SK-N-SH (cell line): ENCODE results near the gene TRIM38.
"Not testable (repeated sequence)": the region's sequence is repeated elsewhere in the genome, so short reads cannot be mapped to it uniquely, and the experiment has no call there.

ENCODE experiments used
- CTCF ChIP-seq: fragments of 200-600 bp; sonication (generic); IDR thresholded peaks from 2 replicates; pipeline ENCODE4 v1.6.1; 2017; ENCODE audit warnings: antibody characterized with exemption, mild to moderate bottlenecking, moderate library complexity
- FOXJ3 ChIP-seq: sonication (generic); formaldehyde crosslinking; IDR thresholded peaks from 2 replicates; pipeline ENCODE4 v1.5.1; 2020; ENCODE audit warnings: mild to moderate bottlenecking, missing genetic modification reagents
- JUND ChIP-seq: IDR thresholded peaks from 2 replicates; pipeline ENCODE4 v1.4.0; 2012
- MAX ChIP-seq: IDR thresholded peaks from 2 replicates; pipeline ENCODE4 v1.4.0; 2012; ENCODE audit warnings: low read depth
- MEF2A ChIP-seq: IDR thresholded peaks from 2 replicates; pipeline ENCODE4 v1.4.0; 2012; ENCODE audit warnings: low read depth, borderline replicate concordance
- RAD21 ChIP-seq: IDR thresholded peaks from 2 replicates; pipeline ENCODE4 v1.6.1; 2012; ENCODE audit warnings: mild to moderate bottlenecking, low read length
- REST ChIP-seq: IDR thresholded peaks from 2 replicates; pipeline ENCODE4 v1.6.1; 2012; ENCODE audit warnings: mild to moderate bottlenecking, low read depth, low read length, moderate library complexity
- RFX5 ChIP-seq: IDR thresholded peaks from 2 replicates; pipeline ENCODE4 v1.6.1; 2012; ENCODE audit warnings: mild to moderate bottlenecking, improper control_type of control experiment, low read length

- TF ChIP-seq REST; JUND; CTCF; MAX; MEF2A; RAD21; RFX5; FOXJ3 (CRISPR knock-in tag): not testable (repeated sequence)
Measured at GRCh38 chr6:26006940-26007305, 44.3 kb downstream of the TRIM38 start.
